Stimulated activated CD8-positive, alpha-beta memory T cell treated with anti-CD3 and anti-CD28 coated beads, Interleukin-7, amount 100 ng/mL, for 24 hours (primary cell): ENCODE measurements around the gene DNAL4.

Experiments
- DNase-seq: peaks from one replicate; pipeline ENCODE4 v3.0.0-alpha.2; 2020; ENCODE audit warnings: low read depth

Gene DNAL4, protein sequence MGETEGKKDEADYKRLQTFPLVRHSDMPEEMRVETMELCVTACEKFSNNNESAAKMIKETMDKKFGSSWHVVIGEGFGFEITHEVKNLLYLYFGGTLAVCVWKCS

DNA sequence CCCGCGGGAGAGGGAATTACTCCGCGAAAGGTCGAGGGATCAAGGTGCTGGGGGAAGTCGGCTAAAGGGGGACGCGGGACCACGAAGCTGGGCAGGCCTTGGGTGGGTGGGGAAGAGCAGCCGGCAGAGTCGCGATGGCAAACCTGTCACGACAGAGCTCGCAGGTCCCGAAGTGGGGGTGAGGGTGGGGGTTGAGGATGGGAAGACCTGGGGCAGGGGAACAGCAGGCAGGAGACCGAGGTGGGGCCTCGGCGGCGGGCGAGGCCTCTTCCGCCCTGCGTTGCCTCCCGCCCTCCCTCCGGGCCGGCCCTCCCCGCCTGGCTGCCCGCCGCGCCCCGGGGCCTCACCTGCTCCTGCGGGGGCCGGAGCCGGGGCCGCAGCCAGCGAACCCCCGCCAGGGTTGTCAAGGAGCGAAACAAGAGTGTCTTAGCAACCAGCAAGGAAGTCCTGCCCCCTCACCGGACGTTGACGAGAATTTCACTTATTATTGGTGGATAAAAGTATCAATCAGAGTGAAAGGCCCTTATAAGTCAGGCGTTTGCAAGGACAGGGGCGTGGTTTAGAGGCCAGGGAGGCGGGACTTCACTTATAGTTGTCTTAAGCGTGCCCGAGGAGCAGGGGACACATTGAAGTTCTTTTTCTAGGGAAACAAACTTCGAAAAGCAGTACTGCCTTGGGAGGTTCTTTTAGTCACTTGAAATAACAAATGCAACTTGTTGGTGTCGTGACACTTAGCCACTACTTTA lies at the start of gene DNAL4:
Gene DNAL4, minus strand, starts transcription at position 423 of the 746 bp plus-strand sequence. CDS start 11,412 bp downstream, outside the sequence.
- peak; percentile 76 for DNase-seq

GRCh38 chr22:38843201-38843656 lies 49.3 kb upstream of the DNAL4 start:
- no peak for DNase-seq

DNA sequence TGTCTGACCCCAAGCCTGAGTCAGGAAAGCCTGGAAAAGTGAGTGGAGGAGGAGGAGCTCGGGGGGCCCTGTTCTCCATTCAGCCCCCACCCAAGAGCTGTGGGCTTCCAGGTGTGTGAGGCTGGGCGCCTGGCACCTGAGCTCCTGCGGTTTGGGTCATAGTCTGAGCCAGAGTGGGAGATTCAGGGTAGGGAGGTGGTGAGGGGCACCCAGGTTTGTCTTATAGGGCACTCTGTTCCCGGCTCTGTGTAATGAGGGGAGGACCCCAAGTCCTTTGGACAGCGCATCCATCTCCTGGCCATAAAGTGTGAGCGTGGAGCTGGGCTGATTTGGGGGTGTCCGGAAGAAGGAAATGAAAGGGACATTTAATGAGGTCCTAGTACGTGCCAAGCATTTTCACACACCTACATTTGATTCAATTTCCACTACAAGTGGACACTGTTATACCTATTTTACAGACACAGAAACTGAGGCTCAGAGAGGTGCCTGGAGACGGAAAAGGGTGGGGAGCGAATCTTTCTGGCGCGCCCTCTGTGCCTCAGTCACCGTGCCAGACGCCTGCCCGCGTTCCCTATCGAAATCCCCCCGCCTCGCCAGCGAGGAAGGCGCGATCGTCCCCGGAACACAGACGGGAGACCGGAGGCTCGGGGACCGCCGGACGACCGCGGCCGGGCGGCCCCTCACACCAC lies 48.7 kb upstream of the DNAL4 start:
- no peak for DNase-seq

DNA sequence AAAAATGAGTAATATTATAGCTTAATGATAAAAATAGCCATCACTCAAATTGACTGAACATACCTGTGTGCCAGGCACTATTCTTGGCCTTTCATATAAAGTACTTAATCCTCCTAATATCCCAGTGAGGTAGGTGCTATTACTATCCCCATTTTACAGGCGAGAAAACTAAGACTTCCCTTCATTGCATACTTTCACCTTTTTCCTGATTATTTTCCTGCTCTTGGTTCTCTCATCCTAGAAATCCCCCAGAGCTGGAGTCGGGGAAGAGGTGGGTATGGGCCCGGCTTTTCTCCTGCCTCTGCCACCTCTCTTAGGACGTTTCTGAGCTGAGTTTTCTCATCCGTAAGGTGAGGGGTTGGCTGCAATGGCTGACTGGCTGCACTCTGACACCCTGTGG lies 47.7 kb upstream of the DNAL4 start:
- no peak for DNase-seq

DNA sequence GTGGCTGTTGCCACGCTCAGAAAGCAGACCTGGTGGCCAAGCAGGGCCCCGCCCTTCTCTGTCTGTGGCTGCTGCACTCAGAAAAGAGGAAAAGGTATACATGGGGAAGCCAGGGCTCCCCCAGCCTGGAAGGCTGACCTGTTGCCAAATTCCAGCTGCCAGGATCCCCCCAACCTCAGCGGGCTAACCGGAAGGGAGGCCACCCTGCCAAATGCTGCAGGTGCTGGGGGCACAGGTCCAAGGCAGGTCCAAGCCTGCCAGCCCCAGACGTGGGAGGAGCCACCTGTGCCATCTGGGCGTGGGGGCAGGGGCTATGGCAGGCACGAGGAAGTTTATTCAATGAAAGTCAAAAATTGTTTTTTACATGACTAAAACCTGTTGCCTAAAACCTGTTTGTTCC lies 47.3 kb upstream of the DNAL4 start:
- no peak for DNase-seq

DNA sequence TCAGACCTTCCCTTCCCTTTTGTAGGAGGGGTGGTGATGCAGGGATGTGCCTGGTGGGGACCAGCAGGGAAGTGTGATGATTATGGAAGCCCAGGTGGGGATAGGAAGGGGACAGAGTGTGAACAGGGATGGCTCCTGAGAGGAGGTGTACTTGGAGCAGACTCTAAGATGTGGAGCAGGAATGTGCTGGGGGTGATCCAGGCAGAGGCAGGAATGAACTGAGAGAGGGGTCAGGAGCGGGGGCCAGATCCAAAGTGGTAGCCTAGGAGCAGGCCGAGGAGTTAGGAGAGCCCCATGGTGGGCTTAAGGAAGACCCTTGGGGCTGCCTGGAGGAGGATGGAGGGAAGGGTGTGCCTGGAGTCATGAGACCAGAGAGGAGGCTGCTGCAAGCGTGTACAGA lies 46.2 kb upstream of the DNAL4 start:
- DNase-seq = no peak

- no peak for DNase-seq
Observed at GRCh38 chr22:38839686-38840085, 45.7 kb upstream of the DNAL4 start.

DNA sequence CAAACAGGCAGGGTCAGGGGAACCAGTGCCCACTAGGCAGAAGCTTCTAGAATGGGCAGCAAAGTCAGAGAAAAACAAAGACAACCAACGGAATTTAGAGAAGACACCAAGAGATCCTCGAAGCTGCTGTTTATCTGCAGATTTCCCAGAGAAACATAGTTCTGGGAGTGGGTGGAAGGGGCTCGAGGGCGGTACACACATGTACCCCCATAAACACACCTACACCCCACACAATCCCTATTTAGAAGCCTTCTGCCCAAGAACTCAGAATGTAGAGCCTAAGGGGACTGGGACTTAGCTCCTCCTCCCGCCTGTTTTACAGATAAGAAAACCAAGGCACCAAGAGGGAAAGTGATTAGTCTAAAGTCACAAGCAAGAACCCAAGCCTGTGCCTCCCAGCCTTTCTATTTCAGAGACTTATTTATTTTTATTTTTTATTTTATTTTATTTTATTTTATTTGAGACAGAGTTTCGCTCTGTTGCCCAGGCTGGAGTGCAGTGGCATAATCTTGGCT lies 43.5 kb upstream of the DNAL4 start:
- DNase-seq = no peak

- no peak for DNase-seq
Observed at GRCh38 chr22:38835888-38836301, 42.0 kb upstream of the DNAL4 start.

DNA sequence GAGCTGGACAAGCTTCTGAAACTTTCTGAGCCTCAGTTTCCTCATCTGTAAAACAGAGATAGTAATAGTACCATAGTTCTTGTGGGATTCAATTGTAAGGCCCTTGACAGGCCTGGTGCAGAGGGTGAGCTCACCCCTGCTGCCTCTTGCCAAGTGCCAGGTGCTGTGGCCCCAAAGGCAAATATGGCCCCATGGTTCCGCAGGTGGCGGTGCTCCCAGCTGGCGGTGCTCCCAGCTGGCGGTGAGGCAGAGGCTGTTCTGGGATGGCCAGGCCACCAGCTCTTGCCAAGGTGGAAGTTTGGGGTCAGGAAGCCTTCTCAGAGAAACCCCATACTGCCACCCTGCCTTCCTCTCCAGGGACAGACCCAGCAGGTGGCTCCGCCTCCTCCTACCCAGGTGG lies 41.0 kb upstream of the DNAL4 start:
- DNase-seq = no peak

GRCh38 chr22:38834215-38834953 lies 40.4 kb upstream of the DNAL4 start:
- no peak for DNase-seq

- no peak for DNase-seq
Observed at GRCh38 chr22:38833061-38833460, 39.1 kb upstream of the DNAL4 start.

DNA sequence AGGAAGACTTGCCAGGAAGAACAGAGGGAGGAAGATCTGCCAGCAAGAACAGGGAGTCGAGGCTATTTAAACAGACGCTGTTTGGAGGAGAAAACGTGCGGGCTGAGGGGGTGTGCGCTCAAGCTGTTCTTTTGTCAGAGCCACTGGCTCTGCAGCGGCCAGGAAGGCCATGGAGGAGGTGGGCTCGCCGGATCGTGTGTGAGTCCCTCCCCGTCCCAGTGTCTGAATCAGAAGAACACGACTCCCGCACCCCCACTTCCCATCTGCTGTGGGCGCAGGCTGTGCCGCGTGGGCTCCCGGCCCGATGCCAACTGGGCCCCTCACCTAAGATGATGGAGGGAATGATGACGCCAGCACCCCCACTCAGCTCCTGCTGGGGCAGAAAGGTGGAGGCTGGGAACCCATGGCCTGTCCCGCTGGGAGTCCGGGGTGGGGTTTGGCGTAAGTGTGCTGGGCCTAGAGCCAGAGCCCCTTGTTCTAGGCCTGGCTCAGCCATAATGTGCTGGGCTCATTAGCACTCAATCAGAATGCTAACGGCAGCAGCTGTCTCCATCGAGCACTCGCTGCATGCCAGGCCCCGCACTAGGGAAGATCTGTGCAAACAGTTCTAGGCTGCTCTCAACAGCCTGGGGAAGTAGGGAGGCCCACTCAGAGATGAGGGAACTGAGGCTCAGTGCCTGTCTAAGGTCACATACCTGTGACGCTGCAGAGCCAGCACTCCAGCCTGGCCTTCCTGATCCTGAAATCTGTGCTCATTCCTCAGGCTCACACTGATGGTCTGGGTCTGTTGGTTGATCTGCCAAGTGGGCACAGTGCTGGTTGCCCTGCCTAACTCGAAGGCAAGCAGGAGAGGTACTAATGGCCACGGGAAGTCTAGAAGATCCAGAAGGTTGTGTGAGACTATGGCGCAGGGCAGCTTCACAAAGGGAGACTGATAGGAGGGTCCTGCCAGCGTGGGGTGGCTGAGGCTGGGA lies 38.3 kb upstream of the DNAL4 start:
- DNase-seq = no peak

- DNase-seq = no peak
Observed at GRCh38 chr22:38831166-38831945, 37.4 kb upstream of the DNAL4 start.

DNA sequence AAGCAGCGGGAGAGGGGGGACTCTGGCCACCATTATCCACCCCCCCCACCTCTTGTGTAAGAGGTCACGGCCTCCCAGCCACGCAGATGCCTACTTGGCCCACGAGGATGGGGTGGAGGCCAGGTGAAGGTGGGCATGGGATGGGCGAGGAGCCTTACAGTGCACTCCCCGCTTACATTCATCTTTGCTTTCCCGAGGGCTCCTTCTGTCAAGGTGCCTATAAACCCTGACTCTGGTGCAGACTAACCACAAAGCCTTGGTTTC lies 36.8 kb upstream of the DNAL4 start:
- DNase-seq = no peak

GRCh38 chr22:38830026-38830844 lies 36.3 kb upstream of the DNAL4 start:
- no peak for DNase-seq

DNA sequence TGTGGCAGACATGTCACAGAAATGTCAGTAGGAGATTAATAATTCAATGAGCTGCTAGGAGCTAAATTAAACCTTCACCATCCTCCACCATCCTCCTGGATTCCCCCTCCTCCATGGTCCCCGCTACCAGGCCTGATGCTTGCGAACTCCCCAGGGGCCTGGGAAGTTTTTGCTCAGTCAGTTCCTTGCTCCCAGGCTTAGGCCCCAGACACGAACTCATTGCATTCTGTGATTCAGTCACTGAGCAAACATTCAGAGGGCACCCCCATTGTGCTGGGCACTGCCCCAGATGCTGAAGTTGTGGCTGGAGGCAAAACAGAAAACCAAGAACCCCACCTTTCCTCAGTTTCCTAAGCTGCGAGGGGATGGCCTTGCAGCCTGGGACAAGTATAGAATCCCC lies 35.5 kb upstream of the DNAL4 start:
- no peak for DNase-seq

DNA sequence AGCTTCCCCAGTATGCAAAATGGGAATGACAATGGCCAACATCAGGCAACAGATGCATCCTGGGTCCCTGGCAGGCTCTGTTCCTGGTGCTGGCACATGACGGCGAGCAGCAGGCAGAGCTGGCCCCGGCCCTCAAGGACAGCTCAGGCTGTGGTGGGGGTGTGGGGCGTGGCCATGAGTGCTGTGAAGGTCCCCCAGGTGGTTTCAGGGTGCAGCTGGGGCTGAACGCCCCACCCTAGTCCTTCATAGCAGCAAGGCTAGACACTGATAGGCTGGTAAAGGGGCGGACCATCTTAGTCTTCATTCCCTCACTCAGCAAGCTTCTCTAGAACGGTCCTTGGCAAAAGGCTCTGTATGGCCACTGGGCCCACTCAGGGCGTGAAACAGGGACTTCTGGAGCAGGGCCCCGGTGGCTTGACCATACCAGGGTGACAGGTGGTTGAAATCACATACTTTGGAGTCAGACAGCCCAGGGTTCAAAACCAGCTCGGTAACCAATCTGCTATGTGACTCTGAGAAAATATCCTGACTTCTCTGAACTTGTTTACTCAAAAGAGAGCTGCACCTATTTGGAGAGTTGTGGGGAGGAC lies 34.8 kb upstream of the DNAL4 start:
- DNase-seq = no peak

DNA sequence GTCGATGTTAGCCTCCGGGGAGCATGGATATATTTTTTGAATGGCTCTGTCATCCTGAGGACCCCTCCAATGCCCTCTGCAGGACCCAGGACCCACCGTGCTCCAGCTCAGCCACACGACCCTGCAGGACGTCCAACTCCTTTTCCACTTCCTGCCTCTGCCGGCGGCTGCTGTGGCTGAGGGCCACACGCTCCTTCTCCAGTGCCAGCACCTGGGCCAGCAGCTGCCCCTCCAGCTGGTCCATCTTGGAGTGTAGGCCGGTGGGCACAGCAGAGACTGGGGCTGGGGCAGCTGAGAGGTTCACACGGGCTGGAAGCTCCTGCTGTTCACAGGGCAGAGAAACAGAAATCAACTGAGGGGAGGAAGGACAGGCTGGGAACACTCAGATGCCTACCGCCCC lies 34.2 kb upstream of the DNAL4 start:
- no peak for DNase-seq
